ENCODE data around the gene EFNB1. TPM values are rescaled to one million over a fixed set of nuclear protein-coding genes. Genes with fewer than 3 reads are reported as not detected.
"Not testable (repeated sequence)": the region's sequence is repeated elsewhere in the genome, so short reads cannot be mapped to it uniquely, and the experiment has no call there.

The EFNB1 gene
- 6.1 and 7.3 TPM in 2 replicates for polyA plus RNA-seq (2014; cell fraction: cytosol; rRNA removed)
- 3.5 TPM in 2 replicates for polyA plus RNA-seq (2014; cell fraction: nucleus; rRNA removed)

- DNase-seq (ENCODE audit: low spot score) = peak; percentile 92
Observed at GRCh38 chrX:68828740-68829581, at the start of gene EFNB1. TSS of gene EFNB1 (plus strand) at chrX:68829021. CDS start at chrX:68829777, 756 bp downstream.

- DNase-seq (ENCODE audit: low spot score) = not testable (repeated sequence)
Observed at GRCh38 chrX:68781295-68781694, 47.5 kb upstream of the EFNB1 start.

GRCh38 chrX:68784816-68785215, 44.0 kb upstream of the EFNB1 start:
- no peak for DNase-seq (ENCODE audit: low spot score)

- not testable (repeated sequence) for DNase-seq (ENCODE audit: low spot score)
Observed at GRCh38 chrX:68786581-68786980, 42.2 kb upstream of the EFNB1 start.

GRCh38 chrX:68789966-68790365, 38.9 kb upstream of the EFNB1 start:
- DNase-seq (ENCODE audit: low spot score) = no peak

- no peak for DNase-seq (ENCODE audit: low spot score)
Observed at GRCh38 chrX:68792083-68792482, 36.7 kb upstream of the EFNB1 start.

- no peak for DNase-seq (ENCODE audit: low spot score)
Observed at GRCh38 chrX:68794461-68794860, 34.4 kb upstream of the EFNB1 start.

- DNase-seq (ENCODE audit: low spot score) = no peak
Observed at GRCh38 chrX:68795741-68796140, 33.1 kb upstream of the EFNB1 start.

GRCh38 chrX:68798400-68798799, 30.4 kb upstream of the EFNB1 start:
- not testable (repeated sequence) for DNase-seq (ENCODE audit: low spot score)

GRCh38 chrX:68801737-68802290, 27.0 kb upstream of the EFNB1 start:
- no peak for DNase-seq (ENCODE audit: low spot score)

- no peak for DNase-seq (ENCODE audit: low spot score)
Observed at GRCh38 chrX:68807818-68808217, 21.0 kb upstream of the EFNB1 start.

- DNase-seq (ENCODE audit: low spot score) = peak; percentile 22
Observed at GRCh38 chrX:68808686-68809357, 20.0 kb upstream of the EFNB1 start.

GRCh38 chrX:68820476-68821110, 8.2 kb upstream of the EFNB1 start:
- no peak for DNase-seq (ENCODE audit: low spot score)

GRCh38 chrX:68821616-68822015, 7.2 kb upstream of the EFNB1 start:
- DNase-seq (ENCODE audit: low spot score) = no peak

- DNase-seq (ENCODE audit: low spot score) = peak; percentile 44
Observed at GRCh38 chrX:68822641-68823410, 6.0 kb upstream of the EFNB1 start.

- DNase-seq (ENCODE audit: low spot score) = no peak
Observed at GRCh38 chrX:68823413-68824151, 5.2 kb upstream of the EFNB1 start.

GRCh38 chrX:68824152-68824433, 4.7 kb upstream of the EFNB1 start:
- no peak for DNase-seq (ENCODE audit: low spot score)

GRCh38 chrX:68824565-68825125, 4.2 kb upstream of the EFNB1 start:
- no peak for DNase-seq (ENCODE audit: low spot score)

- DNase-seq (ENCODE audit: low spot score) = no peak
Observed at GRCh38 chrX:68826113-68826980, 2.5 kb upstream of the EFNB1 start.

Data from SK-N-DZ (cell line).